Sigmoid colon (tissue), 4 donors: ENCODE results near the gene SDR42E1.

ENCODE experiments used
- POLR2A ChIP-seq, 2 donors: fragments of 450-650 bp; IDR thresholded peaks; one replicate each; pipeline ENCODE4 v1.6.1; 2016; ENCODE audit warnings: antibody characterized with exemption in 2 of 2, mild to moderate bottlenecking in 2 of 2, moderate library complexity in 2 of 2
- POLR2AphosphoS5 ChIP-seq, 4 donors: sonication (generic); formaldehyde crosslinking; IDR thresholded peaks; one replicate each; pipeline ENCODE4 v1.6.1; 2017; ENCODE audit warnings: antibody characterized with exemption in 4 of 4
- TF ChIP-seq, protein P1 (sequence below), 4 experiments: fragments of 450-650 bp in 3 of 4; fragments of 200-600 bp in 1 of 4; IDR thresholded peaks; one replicate each; pipeline ENCODE4 v1.5.1; 2016 to 2019; ENCODE audit warnings: antibody characterized with exemption in 4 of 4, mild to moderate bottlenecking in 3 of 4, moderate library complexity in 2 of 4

- TF ChIP-seq POLR2A (IDR thresholded peaks at IDR 0.05), result no peak
- TF ChIP-seq, protein P1, sequence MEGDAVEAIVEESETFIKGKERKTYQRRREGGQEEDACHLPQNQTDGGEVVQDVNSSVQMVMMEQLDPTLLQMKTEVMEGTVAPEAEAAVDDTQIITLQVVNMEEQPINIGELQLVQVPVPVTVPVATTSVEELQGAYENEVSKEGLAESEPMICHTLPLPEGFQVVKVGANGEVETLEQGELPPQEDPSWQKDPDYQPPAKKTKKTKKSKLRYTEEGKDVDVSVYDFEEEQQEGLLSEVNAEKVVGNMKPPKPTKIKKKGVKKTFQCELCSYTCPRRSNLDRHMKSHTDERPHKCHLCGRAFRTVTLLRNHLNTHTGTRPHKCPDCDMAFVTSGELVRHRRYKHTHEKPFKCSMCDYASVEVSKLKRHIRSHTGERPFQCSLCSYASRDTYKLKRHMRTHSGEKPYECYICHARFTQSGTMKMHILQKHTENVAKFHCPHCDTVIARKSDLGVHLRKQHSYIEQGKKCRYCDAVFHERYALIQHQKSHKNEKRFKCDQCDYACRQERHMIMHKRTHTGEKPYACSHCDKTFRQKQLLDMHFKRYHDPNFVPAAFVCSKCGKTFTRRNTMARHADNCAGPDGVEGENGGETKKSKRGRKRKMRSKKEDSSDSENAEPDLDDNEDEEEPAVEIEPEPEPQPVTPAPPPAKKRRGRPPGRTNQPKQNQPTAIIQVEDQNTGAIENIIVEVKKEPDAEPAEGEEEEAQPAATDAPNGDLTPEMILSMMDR (IDR thresholded peaks at IDR 0.05), result no peak
- TF ChIP-seq POLR2AphosphoS5 (IDR thresholded peaks at IDR 0.05), result no peak
Measured at GRCh38 chr16:82059983-82060421, 48.7 kb upstream of the SDR42E1 start.
